HepG2 (cell line): ENCODE measurements around the gene MORN3. TPM values are rescaled to one million over a fixed set of nuclear protein-coding genes. Genes with fewer than 3 reads are reported as not detected.

Experiments
- ATAC-seq: fragments of 200-7000 bp; cut with Tn5 transposase; 3 replicates; pipeline ENCODE4 v1.9.1; 2020; ENCODE audit warnings: mild to moderate bottlenecking, moderate library complexity
- BruUV-seq: library from RNA; stranded (reverse); fragments of 400-500 nt; replicated peaks from 2 replicates; lab custom pipeline; 2021; lab: Mats Ljungman, UMichigan
- CTCF ChIA-PET: fragments of 300-600 bp; formaldehyde crosslinking; extraction: SDS; loops from one replicate; lab custom pipeline; 2021; ENCODE audit warnings: low total read pairs, inconsistent platforms, low intra/inter-chr PET ratio; lab: Yijun Ruan, JAX
- POLR2A ChIA-PET: fragments of 350-600 bp; sonication (Branson Sonifier 250); formaldehyde crosslinking; loops from one replicate; lab custom pipeline; 2020; ENCODE audit warnings: antibody characterized with exemption, inconsistent platforms; lab: Yijun Ruan, JAX
- DNase-seq: peaks from one replicate; pipeline ENCODE4 v3.0.0-alpha.2; 2015; ENCODE audit warnings: low spot score
- FAIRE-seq: peaks from 3 replicates; lab custom pipeline; 2011; peaks lifted over from hg19 to GRCh38; lab: Jason Lieb, UNC
- H2AFZ ChIP-seq: one replicate; pipeline ENCODE4 v1.6.1; 2011; ENCODE audit warnings: low read length, inconsistent platforms
- H3K27ac ChIP-seq: fragments of 300-600 bp; 3 replicates; pipeline ENCODE4 v1.8.0; 2011; ENCODE audit warnings: mixed run types, mild to moderate bottlenecking, mixed read lengths, low read length, inconsistent platforms; ENCODE audit not compliant: insufficient read depth; ENCODE audit errors: extremely low read length
- H3K27me3 ChIP-seq, 2 experiments: fragments of 200-600 bp in 1 of 2; 2 replicates in 1 of 2; 3 replicates in 1 of 2; pipeline versions ENCODE4 v1.6.0 to v1.8.0; 2011; ENCODE audit warnings: low read length in 2 of 2, mild to moderate bottlenecking in 2 of 2, moderate library complexity in 2 of 2, inconsistent platforms in 1 of 2; ENCODE audit not compliant: insufficient read depth in 2 of 2, control insufficient read depth in 1 of 2
- H3K36me3 ChIP-seq, 2 experiments: fragments of 200-600 bp in 1 of 2; replicated peaks in 1 of 2; 2 replicates in 1 of 2; 3 replicates in 1 of 2; pipeline versions ENCODE4 v1.5.1 to v1.8.0; 2011; ENCODE audit warnings: low read length in 2 of 2, inconsistent platforms in 1 of 2; ENCODE audit not compliant: insufficient read depth in 2 of 2, control insufficient read depth in 1 of 2
- H3K4me1 ChIP-seq: 2 replicates; pipeline ENCODE4 v1.5.1; 2012; ENCODE audit warnings: low read length, inconsistent platforms; ENCODE audit not compliant: insufficient read depth
- H3K4me2 ChIP-seq: 2 replicates; pipeline ENCODE4 v1.6.0; 2011; ENCODE audit warnings: low read depth, low read length, inconsistent platforms
- H3K4me3 ChIP-seq, 3 experiments: fragments of 200-600 bp in 1 of 3; sonication (generic), shearing (Covaris generic) in 1 of 3; replicated peaks in 1 of 3; 2 replicates each; pipeline ENCODE4 v1.5.1; 2011 to 2016; ENCODE audit warnings: low read length in 3 of 3, inconsistent platforms in 2 of 3, low read depth in 2 of 3, mild to moderate bottlenecking in 2 of 3, control low read depth in 1 of 3, mixed read lengths in 1 of 3; ENCODE audit not compliant: insufficient read depth in 1 of 3
- H3K79me2 ChIP-seq: one replicate; pipeline ENCODE4 v1.6.1; 2011; ENCODE audit warnings: low read length, inconsistent platforms; ENCODE audit not compliant: insufficient read depth
- H3K9ac ChIP-seq: 2 replicates; pipeline ENCODE4 v1.6.0; 2011; ENCODE audit warnings: mild to moderate bottlenecking, low read depth, low read length, inconsistent platforms; ENCODE audit not compliant: insufficient read depth
- H3K9me3 ChIP-seq: 2 replicates; pipeline ENCODE4 v1.5.1; 2012; ENCODE audit warnings: mild to moderate bottlenecking, low read length
- H4K20me1 ChIP-seq: 2 replicates; pipeline ENCODE4 v1.6.0; 2011; ENCODE audit warnings: inconsistent platforms, mild to moderate bottlenecking, low read length, moderate library complexity; ENCODE audit not compliant: insufficient read depth
- NFE2L1 ChIP-seq: sonication (generic); formaldehyde crosslinking; IDR thresholded peaks from 2 replicates; pipeline ENCODE4 v1.4.0; 2020; ENCODE audit warnings: missing genetic modification reagents, mild to moderate bottlenecking, borderline replicate concordance
- PATZ1 ChIP-seq: sonication (generic); formaldehyde crosslinking; IDR thresholded peaks from 2 replicates; pipeline ENCODE4 v1.4.0; 2020; ENCODE audit warnings: missing genetic modification reagents
- ZBTB1 ChIP-seq: sonication (generic); formaldehyde crosslinking; IDR thresholded peaks from 2 replicates; pipeline ENCODE4 v1.4.0; 2020; ENCODE audit warnings: missing genetic modification reagents, borderline replicate concordance
- ZFP1 ChIP-seq: IDR thresholded peaks from 2 replicates; pipeline ENCODE4 v1.6.1; 2016
- ZMAT3 ChIP-seq: sonication (generic); formaldehyde crosslinking; conservative IDR thresholded peaks from 2 replicates; pipeline ENCODE4 v1.7.0; 2021; ENCODE audit warnings: missing genetic modification reagents
- ZNF142 ChIP-seq: sonication (generic); formaldehyde crosslinking; IDR thresholded peaks from 2 replicates; pipeline ENCODE4 v1.4.0; 2020; ENCODE audit warnings: missing genetic modification reagents
- ZNF550 ChIP-seq: sonication (generic); formaldehyde crosslinking; IDR thresholded peaks from 2 replicates; pipeline ENCODE4 v1.4.0; 2020; ENCODE audit warnings: mild to moderate bottlenecking, missing genetic modification reagents, borderline replicate concordance
- WGBS: methylation state at CpG from one replicate; pipeline ENCODE4 v1.1.6; 2017; ENCODE audit warnings: low lambda C conversion rate; 5-methylcytosine and 5-hydroxymethylcytosine counted together
- in situ Hi-C: cut with HindIII; loops from 2 replicates; pipeline ENCODE4 v1.10.0; 2017; ENCODE audit warnings: low pct_unique_long_range_greater_than_20kb; ENCODE audit not compliant: extremely low pct_ligation_motif_present
- intact Hi-C: fragments of 100-400 bp; cut with micrococcal nuclease; formaldehyde crosslinking; loops from one replicate; pipeline ENCODE4 v1.10.0; 2022; ENCODE audit not compliant: unreplicated experiment
- polyA plus RNA-seq, 8 experiments: library from polyadenylated mRNA; depleted of rRNA in 3 of 8; stranded (reverse) in 7 of 8; unstranded in 1 of 8; fragments of >200 nt; fragmentation: Illumina TruSeq in 4 of 8; extraction: Trizol in 4 of 8; gene quantifications; 2 replicates each; pipeline versions ENCODE4 v1.2.1 to v1.2.3, GENCODE V29; 2011 to 2016; ENCODE audit warnings: low read depth in 4 of 8, missing spikeins in 1 of 8, mixed read lengths in 1 of 8; ENCODE audit not compliant: insufficient read depth in 1 of 8
- total RNA-seq, 5 experiments: library from RNA; depleted of rRNA; stranded (reverse); fragments of >200 nt; fragmentation: Illumina TruSeq; extraction: Trizol; gene quantifications; 2 replicates each; pipeline ENCODE4 v1.2.3, GENCODE V29; 2016; ENCODE audit warnings: low read depth in 1 of 5

Gene MORN3
- total and polyA plus RNA-seq, 2 of the 13 experiments (the other 11 are each of a cell fraction or from before 2014, with no cell fraction given), result 1.1 to 2.0 TPM

- no peak for FAIRE-seq
- no peaks in the 10 kb centered on the region for H4K20me1 ChIP-seq
Measured at GRCh38 chr12:121693155-121693687, 23.8 kb upstream of the MORN3 start.

More at GRCh38 chr12:121693155-121693687, 23.8 kb upstream of the MORN3 start:
- no peak overlapping the region for H3K27ac ChIP-seq
- no peak overlapping the region for H2AFZ ChIP-seq
- H3K4me3 ChIP-seq, result no peak overlapping the region
- intact Hi-C loops, result no loop called here
- H3K9me3 ChIP-seq, result no peaks in the 10 kb centered on the region
- no peak overlapping the region for H3K9ac ChIP-seq
- WGBS, result 50% methylated on average over 7 of the region's 7 CpGs
- no TSS peak for BruUV-seq
- in situ Hi-C loops, result loop anchor here (5.0 kb wide), 1 partner anchor 79 kb away; no protein-coding TSS in a partner anchor
- ATAC-seq (no peak), DNase-seq (no peak)
- no peaks in the 10 kb centered on the region for H3K79me2 ChIP-seq
- no peak overlapping the region for H3K4me2 ChIP-seq
- no peaks in the 10 kb centered on the region for H3K36me3 ChIP-seq
- ChIA-PET POLR2A (interaction anchor here (0.7 kb wide), 1 partner anchor 76 kb away, joined by 3 read pairs; no protein-coding TSS in a partner anchor), CTCF (no interaction called here)
- H3K4me1 ChIP-seq, result peaks cover 32% of the 10 kb centered on the region
- TF ChIP-seq ZMAT3 (CRISPR knock-in tag) (no peak), ZNF550 (no peak), ZBTB1 (CRISPR knock-in tag) (no peak), ZNF142 (CRISPR knock-in tag) (no peak), NFE2L1 (no peak), ZFP1 (CRISPR knock-in tag) (no peak), PATZ1 (no peak)
- peaks cover 0 to 9% of the 10 kb centered on the region in 2 experiments; a peak in 1 of 5 replicates for H3K27me3 ChIP-seq
